Muscle layer of colon (tissue), 2 donors: ENCODE data around the gene KLRD1.
A peak's percentile ranks its signal among the peaks of the same experiment; 100 is the strongest.
"Not testable (repeated sequence)": the region's sequence is repeated elsewhere in the genome, so short reads cannot be mapped to it uniquely, and the experiment has no call there.

Experiments used
- H3K27ac ChIP-seq: one replicate; pipeline ENCODE4 v1.7.0; 2013; ENCODE audit warnings: low read depth, mild to moderate bottlenecking, low read length, moderate library complexity
- H3K27me3 ChIP-seq, 2 donors: one replicate each; pipeline ENCODE4 v1.7.0; 2013; ENCODE audit warnings: low read length in 2 of 2, mild to moderate bottlenecking in 2 of 2; ENCODE audit not compliant: insufficient read depth in 2 of 2, control insufficient read depth in 1 of 2
- H3K36me3 ChIP-seq: one replicate; pipeline ENCODE4 v1.7.0; 2013; ENCODE audit warnings: mild to moderate bottlenecking, low read length; ENCODE audit not compliant: insufficient read depth
- H3K4me1 ChIP-seq: one replicate; pipeline ENCODE4 v1.7.0; 2013; ENCODE audit warnings: mild to moderate bottlenecking, low read length; ENCODE audit not compliant: insufficient read depth
- H3K4me3 ChIP-seq, 2 donors: one replicate each; pipeline ENCODE4 v1.7.0; 2013; ENCODE audit warnings: low read length in 2 of 2, low read depth in 1 of 2, mild to moderate bottlenecking in 1 of 2, moderate library complexity in 1 of 2
- H3K9ac ChIP-seq: one replicate; pipeline ENCODE4 v1.7.0; 2013; ENCODE audit warnings: low read length
- H3K9me3 ChIP-seq: one replicate; pipeline ENCODE4 v1.7.0; 2013; ENCODE audit warnings: mild to moderate bottlenecking, low read length
- donor health status: abdominal sarcoma.
- donor health status: Adenocarcinoma of cecum.

The KLRD1 gene

GRCh38 chr12:10362828-10363657, 55.4 kb downstream of the KLRD1 start:
- Histone ChIP-seq H3K36me3 (no peaks in the 10 kb centered on the region), H3K27me3 (no peaks in the 10 kb centered on the region), H3K27ac (peak overlapping the region; percentile 94), H3K9ac (peak overlapping the region; percentile 95), H3K9me3 (no peaks in the 10 kb centered on the region), H3K4me3 (peak overlapping the region in 1 of 2 donors; percentile 95), H3K4me1 (peaks cover 33% of the 10 kb centered on the region)

- H3K4me3 ChIP-seq: peak overlapping the region; percentile 59 to 95
- H3K27me3 ChIP-seq: no peaks in the 10 kb centered on the region
- H3K9ac ChIP-seq: peak overlapping the region; percentile 95
- H3K9me3 ChIP-seq: no peaks in the 10 kb centered on the region
- H3K27ac ChIP-seq: peak overlapping the region; percentile 94
- H3K4me1 ChIP-seq: peaks cover 33% of the 10 kb centered on the region
- H3K36me3 ChIP-seq: no peaks in the 10 kb centered on the region
These were observed 55.9 kb downstream of the KLRD1 start for GRCh38 chr12:10363658-10363913.

- Histone ChIP-seq H3K4me3 (peak overlapping the region; percentile 59 to 95), H3K27me3 (no peaks in the 10 kb centered on the region), H3K27ac (peak overlapping the region; percentile 94), H3K36me3 (no peaks in the 10 kb centered on the region), H3K9ac (peak overlapping the region; percentile 95), H3K4me1 (peaks cover 33% of the 10 kb centered on the region), H3K9me3 (no peaks in the 10 kb centered on the region)
These were observed 56.5 kb downstream of the KLRD1 start for GRCh38 chr12:10363914-10364814.

GRCh38 chr12:10364815-10365622, 57.3 kb downstream of the KLRD1 start:
- H3K9me3 ChIP-seq: no peaks in the 10 kb centered on the region
- no peaks in the 10 kb centered on the region for H3K27me3 ChIP-seq
- peaks cover 33% of the 10 kb centered on the region for H3K4me1 ChIP-seq
- peak overlapping the region; percentile 95 for H3K9ac ChIP-seq
- peak overlapping the region; percentile 94 for H3K27ac ChIP-seq
- H3K36me3 ChIP-seq: no peaks in the 10 kb centered on the region
- H3K4me3 ChIP-seq: peak overlapping the region; percentile 59 to 95

GRCh38 chr12:10365696-10366405, 58.2 kb downstream of the KLRD1 start:
- Histone ChIP-seq H3K9me3 (no peaks in the 10 kb centered on the region), H3K4me3 (peak overlapping the region in 1 of 2 donors; percentile 95), H3K9ac (peak overlapping the region; percentile 95), H3K4me1 (peaks cover 33% of the 10 kb centered on the region), H3K27ac (peak overlapping the region; percentile 94), H3K36me3 (no peaks in the 10 kb centered on the region), H3K27me3 (no peaks in the 10 kb centered on the region)

GRCh38 chr12:10366875-10367274, 59.2 kb downstream of the KLRD1 start:
- H3K27ac ChIP-seq: peak overlapping the region; percentile 94
- H3K27me3 ChIP-seq: no peaks in the 10 kb centered on the region
- H3K36me3 ChIP-seq: no peaks in the 10 kb centered on the region
- H3K4me3 ChIP-seq: no peak overlapping the region
- peaks cover 33% of the 10 kb centered on the region for H3K4me1 ChIP-seq
- H3K9me3 ChIP-seq: no peaks in the 10 kb centered on the region
- no peak overlapping the region for H3K9ac ChIP-seq

GRCh38 chr12:10367714-10368113, 60.0 kb downstream of the KLRD1 start:
- H3K4me1 ChIP-seq: peaks cover 29% of the 10 kb centered on the region
- not testable (repeated sequence) for H3K27me3 ChIP-seq, H3K27ac ChIP-seq, H3K9ac ChIP-seq, H3K4me3 ChIP-seq, H3K9me3 ChIP-seq, H3K36me3 ChIP-seq

- no peak overlapping the region for H3K9ac ChIP-seq
- H3K27ac ChIP-seq: no peak overlapping the region
- H3K4me1 ChIP-seq: peaks cover 22% of the 10 kb centered on the region
- H3K4me3 ChIP-seq: no peak overlapping the region
- H3K27me3 ChIP-seq: no peaks in the 10 kb centered on the region
- no peaks in the 10 kb centered on the region for H3K9me3 ChIP-seq
- H3K36me3 ChIP-seq: no peaks in the 10 kb centered on the region
These were observed 60.8 kb downstream of the KLRD1 start for GRCh38 chr12:10368206-10369171.

- no peak overlapping the region for H3K9ac ChIP-seq
- no peaks in the 10 kb centered on the region for H3K9me3 ChIP-seq
- no peaks in the 10 kb centered on the region for H3K27me3 ChIP-seq
- peaks cover 16% of the 10 kb centered on the region for H3K4me1 ChIP-seq
- no peak overlapping the region for H3K4me3 ChIP-seq
- H3K27ac ChIP-seq: no peak overlapping the region
- H3K36me3 ChIP-seq: no peaks in the 10 kb centered on the region
These were observed 62.1 kb downstream of the KLRD1 start for GRCh38 chr12:10369557-10370415.
